HPDE6-E6E7 (cell line): ENCODE data around the gene MAP4K4.

ENCODE experiments used
- DNase-seq: peaks from one replicate; pipeline ENCODE4 v3.0.0; 2011; ENCODE audit warnings: missing footprints; ENCODE audit errors: extremely low spot score

Gene MAP4K4

GRCh38 chr2:101833890-101834523, 136.5 kb downstream of the MAP4K4 start:
- DNase-seq, result no peak

DNA sequence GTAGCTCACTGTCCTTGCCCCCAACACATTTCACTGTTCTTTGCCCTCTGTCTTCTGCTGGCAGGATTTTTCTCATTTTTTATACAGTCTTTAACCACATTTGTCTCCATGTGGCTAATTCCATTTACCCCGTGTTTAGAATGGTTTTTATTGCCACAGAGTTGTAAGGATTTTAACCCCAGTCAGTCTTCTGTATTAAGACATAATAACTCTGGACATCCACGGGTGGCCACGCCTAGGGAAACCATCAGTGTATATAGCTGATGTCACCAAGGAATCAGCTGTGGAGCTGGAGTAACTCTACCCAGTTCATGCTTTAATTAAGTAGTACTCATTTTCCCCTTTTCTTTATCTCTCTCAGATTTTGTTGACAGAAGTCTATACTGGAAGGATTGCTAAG, 139.8 kb downstream of the MAP4K4 start:
- DNase-seq, result no peak

GRCh38 chr2:101841679-101842327, 144.3 kb downstream of the MAP4K4 start:
- DNase-seq, result no peak

GRCh38 chr2:101842471-101842870, 145.0 kb downstream of the MAP4K4 start:
- no peak for DNase-seq

- no peak for DNase-seq
Observed at GRCh38 chr2:101843048-101843447, 145.5 kb downstream of the MAP4K4 start.

GRCh38 chr2:101843471-101843870, 146.0 kb downstream of the MAP4K4 start:
- DNase-seq, result no peak

- DNase-seq, result no peak
Observed at GRCh38 chr2:101844055-101844635, 146.6 kb downstream of the MAP4K4 start.

DNA sequence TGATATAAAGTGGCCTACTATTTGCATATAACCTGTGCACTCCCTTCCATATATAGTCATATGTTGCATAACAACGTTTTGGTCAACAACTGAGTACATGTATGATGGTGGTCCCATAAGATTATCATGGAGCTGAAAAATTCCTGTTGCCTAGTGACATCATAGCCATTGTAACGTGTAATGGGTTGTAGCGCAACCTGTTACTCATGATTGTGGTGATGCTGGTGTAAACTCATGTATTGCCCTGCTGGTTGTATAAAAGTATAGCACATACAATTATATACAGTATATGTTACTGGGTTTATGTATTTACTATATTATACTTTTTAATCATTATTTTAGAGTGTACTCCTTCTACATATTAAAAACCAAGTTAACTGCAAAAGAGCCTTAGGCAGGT, 149.5 kb downstream of the MAP4K4 start:
- no peak for DNase-seq

- DNase-seq, result no peak
Observed at GRCh38 chr2:101847661-101848339, 150.3 kb downstream of the MAP4K4 start.

DNA sequence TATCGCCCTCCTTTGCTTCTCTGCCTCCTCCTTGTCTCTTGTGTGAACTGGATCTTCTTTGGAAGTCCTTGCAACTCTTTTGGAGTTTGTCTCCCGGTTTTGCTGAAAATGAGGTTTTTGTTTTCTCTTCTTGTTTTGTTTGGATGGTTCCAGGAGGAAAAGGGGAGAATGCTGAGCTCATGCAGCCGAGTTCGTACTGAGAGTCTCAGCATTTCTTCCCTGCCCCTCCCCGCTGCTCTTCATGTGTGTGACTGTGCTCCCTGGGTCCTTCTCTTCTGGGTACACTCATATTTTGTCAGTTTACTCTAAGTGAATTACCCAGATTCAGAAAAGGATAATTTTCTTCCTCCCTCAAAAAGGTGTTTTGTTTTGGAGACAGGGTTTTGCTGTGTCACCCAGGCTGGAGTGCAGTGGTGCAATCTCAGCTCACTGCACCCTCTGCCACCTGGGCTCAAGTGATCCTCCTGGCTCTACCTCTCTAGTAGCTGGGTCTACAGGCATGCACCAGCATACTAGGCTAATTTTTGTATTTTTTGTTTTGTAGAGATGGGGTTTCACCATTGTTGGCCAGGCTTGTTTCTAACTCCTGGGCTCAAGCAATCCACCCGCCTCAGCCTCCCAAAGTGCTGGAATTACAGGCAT, 151.4 kb downstream of the MAP4K4 start:
- no peak for DNase-seq

- DNase-seq, result no peak
Observed at GRCh38 chr2:101850450-101850849, 152.9 kb downstream of the MAP4K4 start.

DNA sequence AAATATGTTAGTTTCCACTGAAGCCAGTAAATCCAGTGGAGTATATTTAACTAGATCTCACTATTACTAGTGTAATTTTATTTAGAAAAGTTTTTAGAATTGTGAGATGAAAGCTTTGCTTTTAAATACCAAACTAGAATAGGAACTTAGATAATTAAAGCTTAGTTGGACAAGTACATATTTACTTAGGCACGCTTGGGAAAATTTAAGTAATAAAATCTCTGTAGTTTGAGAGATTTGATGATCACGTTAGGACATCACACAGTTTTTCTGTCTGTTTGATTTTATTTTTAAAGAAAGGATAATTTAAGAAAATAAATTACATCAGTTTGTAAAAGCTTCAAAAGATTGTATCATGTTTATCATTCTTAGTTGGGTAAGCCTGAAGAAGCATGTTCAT, 153.5 kb downstream of the MAP4K4 start:
- no peak for DNase-seq

DNA sequence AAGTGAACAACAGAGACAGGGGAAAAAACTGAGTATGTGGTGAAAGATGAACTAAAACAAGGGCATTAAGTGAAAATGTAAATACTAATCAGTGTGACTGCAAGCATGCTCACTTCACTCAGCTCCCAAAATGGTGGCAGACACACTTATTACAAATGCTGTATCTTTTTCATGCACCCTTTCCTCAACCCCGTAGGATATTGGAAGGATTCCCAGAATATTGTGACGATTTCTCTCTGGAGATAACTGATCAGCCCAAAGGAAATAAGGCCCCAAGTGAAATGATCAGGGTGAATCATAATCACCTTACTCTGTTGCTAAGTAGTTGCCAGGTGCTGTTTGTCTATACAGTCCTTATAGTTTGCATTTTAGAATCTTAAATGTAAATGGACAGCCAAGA, 155.3 kb downstream of the MAP4K4 start:
- DNase-seq, result no peak

GRCh38 chr2:101854877-101855276, 157.4 kb downstream of the MAP4K4 start:
- no peak for DNase-seq

- DNase-seq, result no peak
Observed at GRCh38 chr2:101855776-101856175, 158.3 kb downstream of the MAP4K4 start.

DNA sequence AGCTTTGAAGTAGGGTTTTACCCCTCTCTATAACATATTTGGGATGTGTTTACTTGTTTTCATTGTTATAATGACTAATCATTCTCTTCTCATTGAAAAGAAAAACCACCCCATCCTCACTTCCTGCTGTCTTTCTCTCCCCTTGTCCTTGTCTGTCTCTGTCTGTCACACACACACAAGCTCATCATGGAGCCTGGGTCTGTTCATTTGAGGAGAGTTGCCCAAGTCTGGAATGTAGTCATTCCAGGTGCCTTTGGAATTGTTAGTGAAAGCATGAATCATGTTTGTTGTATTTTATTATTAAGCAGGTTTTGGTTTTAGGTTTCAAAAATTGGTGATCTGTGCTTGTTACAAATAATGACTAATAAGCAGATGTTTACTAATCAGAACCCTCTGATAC, 160.7 kb downstream of the MAP4K4 start:
- peak; percentile 53 for DNase-seq

DNA sequence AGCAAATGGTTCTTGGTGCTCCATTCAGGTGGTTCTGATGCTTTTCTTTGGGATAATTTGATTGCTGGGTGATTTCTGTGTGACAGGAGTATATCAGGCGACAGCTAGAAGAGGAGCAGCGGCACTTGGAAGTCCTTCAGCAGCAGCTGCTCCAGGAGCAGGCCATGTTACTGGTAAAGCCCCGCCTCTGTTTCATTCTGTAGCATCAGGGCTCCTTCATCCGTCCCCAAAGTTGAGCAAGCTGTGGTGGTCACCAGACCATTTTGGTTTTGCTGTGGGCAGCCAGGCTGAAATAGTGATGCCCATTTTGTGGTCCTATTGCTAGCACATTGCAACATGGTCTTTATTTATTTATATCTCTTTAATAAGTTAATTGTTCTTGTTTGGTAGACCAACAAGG, 161.4 kb downstream of the MAP4K4 start:
- DNase-seq, result no peak

- DNase-seq, result no peak
Observed at GRCh38 chr2:101859604-101860003, 162.1 kb downstream of the MAP4K4 start.

DNA sequence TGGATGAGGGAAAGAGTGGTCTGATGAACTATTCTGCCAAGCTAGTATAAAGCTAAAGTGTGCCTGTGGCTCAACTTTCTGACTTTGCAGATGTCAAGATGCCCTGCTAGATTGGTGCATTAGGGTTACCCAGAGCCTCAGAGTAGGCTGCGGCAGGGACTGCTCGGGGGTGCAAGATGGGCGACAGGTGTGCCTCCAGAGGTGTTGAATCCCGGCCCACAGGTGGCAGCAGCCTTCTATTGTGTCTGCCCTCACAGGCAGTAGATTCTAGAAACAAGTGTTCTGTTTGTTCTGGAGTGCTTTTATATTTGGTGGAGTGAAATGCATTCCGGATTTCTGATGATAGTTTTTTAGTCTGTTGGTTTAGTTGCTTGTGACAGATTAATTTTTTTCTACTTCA, 162.7 kb downstream of the MAP4K4 start:
- DNase-seq, result no peak

GRCh38 chr2:101860782-101861181, 163.3 kb downstream of the MAP4K4 start:
- no peak for DNase-seq

- no peak for DNase-seq
Observed at GRCh38 chr2:101861382-101861781, 163.9 kb downstream of the MAP4K4 start.

- DNase-seq, result no peak
Observed at GRCh38 chr2:101863534-101863933, 166.0 kb downstream of the MAP4K4 start.
